ENCODE measurements around the gene ZNF674.

The ZNF674 gene

DNA sequence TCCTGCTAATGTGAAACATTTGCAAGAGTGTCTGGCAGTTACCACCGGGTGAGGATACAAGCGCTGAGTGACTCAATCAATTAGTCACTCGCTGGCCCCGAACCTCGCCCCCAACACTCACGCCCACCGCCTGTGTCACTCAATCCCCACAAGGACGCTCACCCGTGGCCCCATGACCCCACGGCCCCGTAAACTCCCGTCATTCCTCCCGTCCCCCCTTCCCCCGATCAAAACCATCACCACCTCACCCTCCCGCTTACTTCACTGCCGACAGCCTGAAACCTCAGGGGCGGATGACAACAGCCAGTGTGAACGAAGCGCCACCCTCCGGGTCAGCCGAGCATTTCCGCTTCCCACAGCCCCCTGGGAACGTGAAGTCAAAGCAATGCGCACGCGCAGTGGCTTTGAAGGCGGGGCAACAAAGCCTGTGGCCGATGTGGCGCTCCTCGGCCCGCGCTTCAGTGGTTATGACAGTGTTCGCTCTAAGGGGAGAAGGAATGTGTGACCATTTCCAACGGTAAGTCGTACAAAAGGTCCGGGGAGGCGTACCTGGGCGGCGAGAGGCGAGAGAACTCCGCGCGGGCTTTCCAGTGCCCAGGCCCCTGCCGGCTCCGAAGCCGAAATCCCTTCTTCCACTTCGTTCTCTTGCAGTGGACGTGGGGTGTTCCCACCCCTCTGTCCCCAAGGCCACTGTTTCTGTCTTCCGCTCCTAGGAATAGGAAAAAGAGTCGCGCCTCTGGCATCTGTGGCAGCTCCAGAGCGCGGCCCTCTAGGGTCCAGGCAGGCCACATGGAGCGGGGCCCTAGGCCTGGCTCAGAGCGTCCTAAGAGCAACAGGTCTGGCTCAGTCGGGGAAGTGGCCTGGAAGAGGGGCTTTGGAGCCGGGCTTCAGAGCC, at the start of gene ZNF674:
Gene ZNF674 (minus strand): TSS at position 311 of the 895 bp plus-strand sequence. CDS start 3,334 bp downstream, outside the sequence.
- peak; percentile 94 for DNase-seq

DNA sequence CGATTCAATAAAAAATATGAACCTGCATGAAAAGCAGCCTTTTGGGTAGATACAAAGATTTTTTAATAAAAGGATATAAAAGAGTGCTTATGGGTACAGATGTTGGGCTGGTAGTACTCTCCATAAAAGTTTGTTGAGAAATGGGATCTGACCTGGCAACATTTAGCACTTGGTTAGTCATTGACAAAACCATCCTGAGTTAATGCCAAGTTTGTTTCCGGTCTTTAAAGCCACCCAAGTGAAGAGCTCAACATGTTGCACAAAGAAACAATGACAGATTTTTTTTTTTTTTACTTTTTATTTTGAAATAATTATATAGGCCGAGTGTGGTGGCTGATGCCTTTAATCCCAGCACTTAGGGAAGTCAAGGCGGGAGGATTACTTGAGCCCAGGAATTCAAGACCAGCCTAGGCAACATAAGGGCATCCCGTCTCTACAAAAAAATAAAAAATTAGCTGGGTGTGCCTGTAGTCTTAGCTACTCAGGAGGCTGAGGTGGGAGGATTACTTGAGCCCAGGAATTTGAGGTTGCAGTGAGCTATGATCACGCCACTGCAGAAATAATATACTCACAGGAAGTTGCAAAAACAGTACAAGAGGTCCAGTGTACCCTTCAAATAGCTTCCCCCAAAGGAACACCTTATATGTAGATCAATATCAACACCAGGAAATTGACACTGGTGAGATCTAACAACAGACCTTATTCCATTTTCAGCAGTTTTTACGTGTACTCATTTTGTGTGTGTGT, 44.9 kb upstream of the ZNF674 start:
- no peak for DNase-seq

DNA sequence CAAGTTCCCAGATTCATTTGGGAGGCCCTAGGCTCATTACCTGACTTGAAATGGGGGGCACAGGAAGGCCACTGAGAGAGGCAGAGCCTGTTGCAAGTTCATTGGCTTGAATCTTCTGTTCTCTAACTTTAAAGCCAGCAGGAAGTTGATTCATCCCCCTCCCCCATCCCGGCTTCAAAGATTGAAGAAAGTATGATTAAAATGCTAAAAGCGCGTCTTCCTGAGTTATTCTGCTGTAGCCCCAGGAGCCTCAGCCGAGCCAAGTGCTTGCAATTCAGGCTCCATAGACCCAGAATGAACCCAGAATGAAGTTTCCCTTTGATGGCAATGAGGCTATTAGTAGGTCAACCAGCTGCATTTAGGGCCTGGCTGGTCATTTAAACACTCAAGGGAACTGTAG, 43.0 kb upstream of the ZNF674 start:
- DNase-seq: peak in 1 of 2 donors; percentile 44

GRCh38 chrX:46587753-46588171, 42.5 kb upstream of the ZNF674 start:
- DNase-seq: no peak

DNA sequence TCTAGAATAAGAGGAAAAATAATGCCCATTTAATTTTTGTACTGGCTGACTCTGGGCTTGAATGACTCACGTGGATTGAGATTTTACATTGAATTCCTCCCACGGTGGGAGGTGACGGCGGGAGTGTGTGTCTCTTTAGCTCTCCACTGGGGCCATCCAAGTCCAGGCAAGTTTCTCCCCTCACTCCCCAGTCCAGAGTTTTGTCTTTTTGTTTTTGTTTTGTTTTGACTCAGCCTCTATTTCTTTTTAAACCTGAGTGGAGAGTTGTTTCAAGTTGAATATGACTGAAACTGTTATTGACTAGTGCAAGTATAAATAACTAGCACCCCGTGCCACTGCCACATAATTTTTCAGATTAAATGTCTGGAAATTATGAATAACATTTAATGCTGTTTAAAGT, 41.9 kb upstream of the ZNF674 start:
- no peak for DNase-seq

GRCh38 chrX:46584736-46585135, 39.5 kb upstream of the ZNF674 start:
- no peak for DNase-seq

DNA sequence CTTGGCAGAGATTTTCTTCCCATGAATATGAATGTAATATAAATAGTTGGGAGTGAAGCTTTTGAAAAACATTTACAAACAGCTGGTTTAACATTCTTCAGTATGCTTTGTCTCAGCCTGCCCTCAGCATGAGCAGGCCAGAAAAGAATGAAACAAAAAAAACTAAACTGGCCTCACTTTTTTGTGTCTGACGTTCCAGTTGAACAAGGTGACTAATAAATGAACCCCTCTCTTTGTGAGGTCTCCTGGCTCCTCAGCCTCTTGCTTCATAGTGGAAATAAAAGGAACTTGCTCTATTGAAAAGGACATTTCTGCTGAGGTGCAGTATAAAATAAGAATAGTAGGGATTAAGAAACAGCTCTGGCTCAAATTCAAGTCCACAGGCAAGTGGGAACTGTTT, 37.7 kb upstream of the ZNF674 start:
- DNase-seq: no peak

GRCh38 chrX:46582325-46582724, 37.1 kb upstream of the ZNF674 start:
- no peak for DNase-seq

- DNase-seq: no peak
These were observed 35.4 kb upstream of the ZNF674 start for GRCh38 chrX:46580613-46581012.

GRCh38 chrX:46579250-46579649, 34.0 kb upstream of the ZNF674 start:
- DNase-seq: no peak

- DNase-seq: no peak
These were observed 32.2 kb upstream of the ZNF674 start for GRCh38 chrX:46577221-46578005.

- DNase-seq: no peak
These were observed 31.2 kb upstream of the ZNF674 start for GRCh38 chrX:46576458-46576857.

GRCh38 chrX:46575991-46576392, 30.8 kb upstream of the ZNF674 start:
- DNase-seq: no peak

DNA sequence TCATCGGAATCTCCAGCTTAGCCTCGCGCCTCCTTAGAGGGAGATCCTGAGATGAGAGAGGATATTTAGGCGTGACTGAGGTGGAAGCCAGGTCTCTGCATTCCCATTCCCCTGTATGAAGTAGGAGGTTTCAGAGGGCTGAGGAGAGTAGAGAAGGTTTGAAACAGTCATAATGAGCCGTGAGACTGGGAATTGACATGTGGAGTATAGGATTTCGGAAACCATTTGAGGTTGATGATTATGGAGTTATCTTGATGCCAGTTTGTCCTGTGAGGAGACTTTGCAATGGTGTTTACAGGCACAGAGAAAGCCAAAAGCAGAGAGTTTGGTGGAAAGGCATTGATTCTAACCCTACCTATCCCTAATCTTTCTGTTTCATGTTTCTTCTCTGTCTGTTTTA, 30.4 kb upstream of the ZNF674 start:
- DNase-seq: no peak

DNA sequence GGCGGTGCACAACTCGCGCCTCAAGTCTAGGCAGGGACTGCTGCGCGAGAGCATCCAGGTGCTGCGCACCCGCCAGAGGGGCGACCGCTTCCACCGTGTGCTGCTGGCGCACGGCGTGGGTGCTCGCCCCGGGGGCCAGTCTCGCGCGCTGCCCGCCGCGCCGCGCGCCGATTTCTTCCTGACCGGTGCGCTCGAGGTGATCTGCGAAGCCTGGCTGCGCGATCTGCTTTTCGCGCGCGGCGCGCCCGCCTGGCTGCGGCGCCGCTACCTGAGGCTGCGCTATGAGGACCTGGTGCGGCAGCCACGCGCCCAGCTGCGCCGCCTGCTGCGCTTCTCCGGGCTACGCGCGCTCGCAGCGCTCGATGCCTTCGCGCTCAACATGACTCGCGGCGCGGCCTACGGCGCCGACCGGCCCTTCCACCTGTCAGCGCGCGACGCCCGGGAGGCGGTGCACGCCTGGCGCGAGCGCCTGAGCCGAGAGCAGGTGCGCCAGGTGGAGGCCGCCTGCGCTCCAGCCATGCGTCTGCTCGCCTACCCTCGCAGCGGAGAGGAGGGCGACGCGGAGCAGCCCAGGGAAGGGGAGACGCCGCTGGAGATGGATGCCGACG, 29.7 kb upstream of the ZNF674 start:
- DNase-seq: peak in 1 of 2 donors; percentile 39

GRCh38 chrX:46573892-46574773, 28.9 kb upstream of the ZNF674 start:
- DNase-seq: peak; percentile 74 to 78

GRCh38 chrX:46573331-46573891, 28.2 kb upstream of the ZNF674 start, which contains the start of gene CHST7:
Gene CHST7 (plus strand): TSS chrX:46573765. CDS start chrX:46573932, 167 bp downstream.
- DNase-seq: peak; percentile 61 to 69

DNA sequence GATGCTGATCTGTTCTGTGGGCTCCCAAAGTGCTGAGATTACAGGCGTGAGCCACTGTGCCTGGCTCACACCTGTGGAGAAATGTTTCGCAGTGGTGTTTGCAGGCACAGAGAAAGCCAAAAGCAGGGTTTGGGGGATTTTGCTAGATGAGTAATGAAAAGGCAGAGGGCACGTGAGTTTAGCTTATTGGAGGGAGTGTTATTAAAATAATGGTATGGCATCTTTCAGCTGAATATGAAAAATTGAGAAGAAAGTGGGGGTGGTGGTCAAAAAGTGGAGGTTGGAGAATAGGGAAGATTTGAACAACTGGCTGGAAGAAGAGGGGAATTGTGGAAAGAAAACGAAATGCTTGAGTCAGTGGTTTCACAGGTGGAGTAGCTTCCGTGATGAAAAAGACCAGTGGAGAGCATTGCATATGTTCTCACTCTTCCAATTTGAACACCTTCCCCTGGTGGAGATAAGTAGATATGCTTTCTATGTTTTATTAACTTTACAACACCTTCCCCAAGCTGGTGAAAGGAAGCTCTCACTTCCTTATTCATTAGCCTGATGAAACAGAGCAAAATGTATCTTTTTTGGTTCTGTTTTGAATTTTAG, 27.2 kb upstream of the ZNF674 start:
- peak in 1 of 2 donors; percentile 53 for DNase-seq

- no peak for DNase-seq
These were observed 26.5 kb upstream of the ZNF674 start for GRCh38 chrX:46571423-46572339.

DNA sequence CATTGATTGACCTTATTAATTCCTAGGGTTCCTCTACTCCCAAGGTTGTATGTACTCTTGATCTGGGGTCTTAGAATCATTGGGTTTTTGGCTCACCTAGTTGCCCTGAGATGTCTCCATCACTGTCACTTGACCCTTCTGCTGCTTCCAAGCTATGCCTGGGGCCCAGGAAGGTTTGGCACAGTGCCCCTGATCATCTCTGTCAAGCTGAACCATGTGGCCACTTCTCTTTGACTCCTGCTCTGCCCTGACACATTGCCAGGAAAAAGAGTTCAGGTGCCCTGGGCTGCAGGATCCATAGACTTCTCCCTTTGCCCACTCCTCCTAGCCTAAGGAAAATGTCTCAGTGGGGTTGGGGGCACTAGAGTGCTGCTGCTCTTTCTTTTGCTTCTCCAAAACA, 24.4 kb upstream of the ZNF674 start:
- DNase-seq: no peak
